Suprapubic skin (tissue), 4 donors: ENCODE data around the gene FAM78A.

ENCODE experiments used
- CTCF ChIP-seq, 2 donors: fragments of 200-600 bp in 1 of 2; fragments of 450-650 bp in 1 of 2; sonication (generic) in 1 of 2; IDR thresholded peaks; one replicate each; pipeline ENCODE4 v1.5.1; 2016 to 2019; ENCODE audit warnings: antibody characterized with exemption in 2 of 2, mild to moderate bottlenecking in 1 of 2, moderate library complexity in 1 of 2
- POLR2A ChIP-seq, 2 donors: fragments of 450-650 bp; IDR thresholded peaks; one replicate each; pipeline ENCODE4 v1.6.1; 2017; ENCODE audit warnings: antibody characterized with exemption in 2 of 2, mild to moderate bottlenecking in 2 of 2, moderate library complexity in 2 of 2
- POLR2AphosphoS5 ChIP-seq, 3 donors: sonication (generic); formaldehyde crosslinking; IDR thresholded peaks; one replicate each; pipeline ENCODE4 v1.6.1; 2017; ENCODE audit warnings: antibody characterized with exemption in 3 of 3

GRCh38 chr9:131216806-131217205 lies 59.5 kb downstream of the FAM78A start:
- no peak for TF ChIP-seq CTCF (IDR thresholded peaks at IDR 0.05)
- no peak for TF ChIP-seq POLR2AphosphoS5 (IDR thresholded peaks at IDR 0.05)
- no peak for TF ChIP-seq POLR2A (IDR thresholded peaks at IDR 0.05)
